Keratinocyte (primary cell): Measurements from ENCODE around the gene SERPINB10.

ENCODE experiments used
- EZH2 ChIP-seq: IDR thresholded peaks from one replicate; pipeline ENCODE4 v1.6.1; 2012; ENCODE audit warnings: inconsistent platforms, mild to moderate bottlenecking, low read length, moderate library complexity
- TF ChIP-seq, protein P1 (sequence below), 3 experiments: IDR thresholded peaks in 1 of 3; conservative IDR thresholded peaks in 1 of 3; optimal IDR thresholded peaks in 1 of 3; 2 replicates in 2 of 3; 3 replicates in 1 of 3; pipeline versions ENCODE3 to v1.5.1; 2011; ENCODE audit warnings: low read length in 3 of 3, mild to moderate bottlenecking in 3 of 3, moderate library complexity in 2 of 3, control low read depth in 1 of 3, inconsistent platforms in 1 of 3; ENCODE audit not compliant: insufficient read depth in 2 of 3; ENCODE audit errors: extremely low read depth in 1 of 3

DNA sequence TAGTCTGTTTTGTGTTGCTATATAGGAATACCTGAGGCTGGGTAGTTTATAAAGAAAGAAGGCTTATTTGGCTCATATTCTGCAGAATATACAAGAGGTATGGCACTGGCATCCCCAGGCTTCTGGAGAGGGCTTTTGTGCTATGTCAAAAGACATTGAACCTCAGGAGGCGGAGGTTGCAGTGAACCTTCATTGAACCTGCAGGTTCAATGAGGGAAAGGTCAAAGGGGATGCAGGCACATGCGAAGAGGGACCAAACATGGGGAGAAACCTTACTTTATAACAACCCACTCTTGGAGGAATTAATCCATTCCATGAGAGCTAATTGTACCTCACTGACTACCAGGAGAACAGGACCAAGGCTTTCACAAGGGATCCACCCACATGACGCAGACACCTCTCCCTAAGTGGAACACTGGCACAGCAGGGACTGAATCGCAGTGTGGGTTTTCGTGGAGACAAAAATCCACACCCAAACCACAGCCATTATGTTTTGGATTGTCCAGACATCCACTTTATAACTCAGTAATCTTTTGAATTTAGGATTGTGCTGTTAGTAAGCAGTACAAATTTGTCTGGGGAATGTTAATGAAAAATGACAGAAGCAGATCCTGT, 58.1 kb downstream of the SERPINB10 start:
- TF ChIP-seq, protein P1, sequence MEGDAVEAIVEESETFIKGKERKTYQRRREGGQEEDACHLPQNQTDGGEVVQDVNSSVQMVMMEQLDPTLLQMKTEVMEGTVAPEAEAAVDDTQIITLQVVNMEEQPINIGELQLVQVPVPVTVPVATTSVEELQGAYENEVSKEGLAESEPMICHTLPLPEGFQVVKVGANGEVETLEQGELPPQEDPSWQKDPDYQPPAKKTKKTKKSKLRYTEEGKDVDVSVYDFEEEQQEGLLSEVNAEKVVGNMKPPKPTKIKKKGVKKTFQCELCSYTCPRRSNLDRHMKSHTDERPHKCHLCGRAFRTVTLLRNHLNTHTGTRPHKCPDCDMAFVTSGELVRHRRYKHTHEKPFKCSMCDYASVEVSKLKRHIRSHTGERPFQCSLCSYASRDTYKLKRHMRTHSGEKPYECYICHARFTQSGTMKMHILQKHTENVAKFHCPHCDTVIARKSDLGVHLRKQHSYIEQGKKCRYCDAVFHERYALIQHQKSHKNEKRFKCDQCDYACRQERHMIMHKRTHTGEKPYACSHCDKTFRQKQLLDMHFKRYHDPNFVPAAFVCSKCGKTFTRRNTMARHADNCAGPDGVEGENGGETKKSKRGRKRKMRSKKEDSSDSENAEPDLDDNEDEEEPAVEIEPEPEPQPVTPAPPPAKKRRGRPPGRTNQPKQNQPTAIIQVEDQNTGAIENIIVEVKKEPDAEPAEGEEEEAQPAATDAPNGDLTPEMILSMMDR (optimal IDR thresholded peaks at IDR 0.05 in 1 of 3, IDR thresholded peaks at IDR 0.05 in 1 of 3, conservative IDR thresholded peaks at IDR 0.05 in 1 of 3; ENCODE audit: extremely low read depth in 1 of 3, insufficient read depth in 2 of 3, low read length in 3 of 3), result no peak
- no peak for TF ChIP-seq EZH2
